Esophagus muscularis mucosa (tissue), 4 donors: Measurements from ENCODE around the gene PYROXD2. TPM values are rescaled to one million over a fixed set of nuclear protein-coding genes. Genes with fewer than 3 reads are reported as not detected.
A peak's percentile ranks its signal among the peaks of the same experiment; 100 is the strongest.

Experiments used
- DNase-seq: peaks from one replicate; pipeline ENCODE4 v3.0.0-alpha.2; 2017; ENCODE audit errors: extremely low spot score
- H3K27ac ChIP-seq, 4 donors: fragments of 200-600 bp; sonication (generic); replicated peaks in 1 of 4; 1 replicate in 3 of 4; 2 replicates in 1 of 4; pipeline ENCODE4 v1.5.1; 2016 to 2019; ENCODE audit warnings: mild to moderate bottlenecking in 1 of 4
- H3K27me3 ChIP-seq, 4 donors: fragments of 200-600 bp; sonication (generic); one replicate each; pipeline versions ENCODE4 v1.5.1 to v1.6.0; 2016 to 2019
- H3K36me3 ChIP-seq, 4 donors: fragments of 200-600 bp; sonication (generic); one replicate each; pipeline ENCODE4 v1.5.1; 2016 to 2019
- H3K4me1 ChIP-seq, 4 donors: fragments of 200-600 bp; sonication (generic); one replicate each; pipeline ENCODE4 v1.5.1; 2016 to 2019
- H3K4me3 ChIP-seq, 4 donors: fragments of 200-600 bp; sonication (generic); 1 replicate in 2 of 4; 2 replicates in 2 of 4; pipeline ENCODE4 v1.5.1; 2016 to 2019; ENCODE audit warnings: mild to moderate bottlenecking in 4 of 4, moderate library complexity in 1 of 4
- H3K9me3 ChIP-seq, 4 donors: fragments of 200-600 bp; sonication (generic); 1 replicate in 3 of 4; 2 replicates in 1 of 4; pipeline ENCODE4 v1.5.1; 2016 to 2019
- CTCF ChIP-seq, 3 experiments: fragments of 200-600 bp in 2 of 3; fragments of 450-650 bp in 1 of 3; sonication (generic) in 2 of 3; IDR thresholded peaks; one replicate each; pipeline ENCODE4 v1.5.1; 2017 to 2019; ENCODE audit warnings: antibody characterized with exemption in 3 of 3, mild to moderate bottlenecking in 2 of 3, moderate library complexity in 1 of 3
- EP300 ChIP-seq: sonication (generic); formaldehyde crosslinking; IDR thresholded peaks from one replicate; pipeline ENCODE4 v1.6.1; 2017; ENCODE audit warnings: antibody characterized with exemption
- POLR2A ChIP-seq: fragments of 450-650 bp; IDR thresholded peaks from one replicate; pipeline ENCODE4 v1.6.1; 2017; ENCODE audit warnings: antibody characterized with exemption, moderate library complexity, mild to moderate bottlenecking, low read depth
- POLR2AphosphoS5 ChIP-seq, 2 donors: sonication (generic); formaldehyde crosslinking; IDR thresholded peaks; one replicate each; pipeline ENCODE4 v1.6.1; 2017; ENCODE audit warnings: antibody characterized with exemption in 2 of 2
- WGBS: methylation state at CpG from one replicate; pipeline ENCODE4 v1.1.5; 2018; 5-methylcytosine and 5-hydroxymethylcytosine counted together
- intact Hi-C: fragments of 100-400 bp; cut with DNase I; formaldehyde crosslinking; loops from one replicate; pipeline ENCODE4 v1.15.1; 2023
- small RNA-seq, 3 donors: library from RNA; depleted of rRNA; stranded (forward); fragments of <200 nt; gene quantifications; one replicate each; pipeline ENCODE3, GENCODE V24; 2016
- total RNA-seq, 4 donors: library from RNA; depleted of rRNA; stranded (reverse); fragments of >200 nt; gene quantifications; one replicate each; pipeline versions ENCODE4 v1.1.0 to v1.2.1, GENCODE V29; 2016

The PYROXD2 gene
- total RNA-seq, 4 donors from 2014 or later: 5.8 to 10.2 (median 6.6) TPM

DNA sequence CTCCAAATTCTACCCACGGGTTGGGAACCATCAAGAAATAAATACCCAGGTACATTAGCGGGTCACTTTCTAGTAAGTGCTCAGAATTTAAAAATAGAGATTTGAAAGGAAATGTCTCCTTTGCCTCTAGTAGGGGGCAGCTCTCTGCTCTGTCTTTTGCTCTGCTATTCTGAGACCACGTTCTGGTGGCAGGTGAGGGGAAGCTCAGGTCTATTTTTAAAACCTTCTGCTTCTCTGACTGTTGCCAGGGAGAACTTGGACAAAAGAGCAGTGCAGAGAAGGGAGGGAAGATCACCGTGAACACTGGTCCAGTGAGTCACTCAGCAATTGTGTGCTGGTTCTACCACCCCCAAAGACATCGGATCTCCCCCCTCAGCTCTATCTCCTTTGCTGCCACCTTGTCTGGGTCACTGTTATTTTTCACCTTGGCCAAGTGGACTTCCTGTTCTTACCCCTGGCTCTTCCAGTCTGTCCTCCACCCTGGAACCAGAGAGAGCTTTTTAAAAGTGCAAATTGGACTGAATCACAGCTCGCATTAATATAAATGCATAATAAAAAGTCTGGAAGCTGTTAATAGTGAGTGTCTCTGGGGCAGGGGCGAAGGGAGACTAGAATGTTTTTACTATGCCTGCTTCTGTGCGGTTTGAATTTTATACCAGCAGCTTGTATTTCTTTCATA is 74.6 kb downstream of the PYROXD2 start:
- Histone ChIP-seq H3K27me3 (no peaks in the 10 kb centered on the region), H3K9me3 (no peaks in the 10 kb centered on the region), H3K4me1 (peaks cover 8 to 28% (median 16%) of the 10 kb centered on the region in 4 donors), H3K27ac (no peak overlapping the region), H3K4me3 (no peak overlapping the region), H3K36me3 (no peaks in the 10 kb centered on the region)
- DNase-seq: no peak
- WGBS: 45% methylated on average over 8 of the region's 8 CpGs
- TF ChIP-seq POLR2AphosphoS5 (IDR thresholded peaks at IDR 0.05) (no peak), POLR2A (no peak), EP300 (no peak), CTCF (IDR thresholded peaks at IDR 0.05) (no peak)
- intact Hi-C loops: no loop called here

DNA sequence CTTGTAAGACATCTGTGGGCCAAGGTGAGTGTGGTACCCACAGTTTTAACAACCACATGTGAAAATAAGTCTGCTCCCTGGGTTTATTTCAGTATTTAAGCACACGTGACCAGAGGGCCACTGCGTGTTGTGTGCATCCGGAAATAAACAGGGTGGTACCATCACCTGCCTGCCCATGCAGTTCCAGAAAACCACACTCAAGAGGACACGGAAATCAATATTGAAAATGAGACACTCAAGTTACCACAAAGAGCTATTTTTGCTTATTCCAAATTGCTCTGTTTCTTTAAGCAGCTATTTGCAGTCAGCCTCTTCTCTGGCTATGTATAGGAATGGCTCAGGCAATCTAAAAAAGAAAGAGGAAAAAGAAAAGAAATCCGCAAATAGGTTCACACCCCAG is 75.2 kb downstream of the PYROXD2 start:
- Histone ChIP-seq H3K9me3 (no peaks in the 10 kb centered on the region), H3K36me3 (no peaks in the 10 kb centered on the region), H3K27ac (no peak overlapping the region), H3K27me3 (no peaks in the 10 kb centered on the region), H3K4me3 (no peak overlapping the region), H3K4me1 (peaks cover 2 to 22% (median 13%) of the 10 kb centered on the region in 4 donors)
- WGBS: 88% methylated on average over 5 of the region's 5 CpGs
- DNase-seq: no peak
- TF ChIP-seq POLR2AphosphoS5 (IDR thresholded peaks at IDR 0.05) (no peak), CTCF (IDR thresholded peaks at IDR 0.05) (no peak), EP300 (no peak)
- intact Hi-C loops: no loop called here

- Histone ChIP-seq H3K36me3 (no peaks in the 10 kb centered on the region), H3K9me3 (no peaks in the 10 kb centered on the region), H3K4me1 (peaks cover 0 to 13% (median 8%) of the 10 kb centered on the region in 4 donors), H3K27me3 (no peaks in the 10 kb centered on the region), H3K27ac (no peak overlapping the region), H3K4me3 (no peak overlapping the region)
- no peak for DNase-seq
- intact Hi-C loops: no loop called here
- TF ChIP-seq CTCF (IDR thresholded peaks at IDR 0.05) (no peak), POLR2AphosphoS5 (IDR thresholded peaks at IDR 0.05) (no peak), POLR2A (no peak), EP300 (no peak)
- 75% methylated on average over 4 of the region's 5 CpGs for WGBS
Observed at GRCh38 chr10:98338896-98339295, 76.1 kb downstream of the PYROXD2 start.

GRCh38 chr10:98338318-98338717 is 76.7 kb downstream of the PYROXD2 start:
- Histone ChIP-seq H3K9me3 (no peaks in the 10 kb centered on the region), H3K36me3 (no peaks in the 10 kb centered on the region), H3K4me3 (no peak overlapping the region), H3K4me1 (peaks cover 0 to 11% (median 7%) of the 10 kb centered on the region in 4 donors), H3K27me3 (no peaks in the 10 kb centered on the region), H3K27ac (peak overlapping the region in 1 of 4 donors; percentile 1)
- DNase-seq: no peak
- intact Hi-C loops: no loop called here
- WGBS: 79% methylated on average over 6 of the region's 6 CpGs
- no peak for TF ChIP-seq EP300
- no peak for TF ChIP-seq POLR2AphosphoS5 (IDR thresholded peaks at IDR 0.05)
- no peak for TF ChIP-seq CTCF (IDR thresholded peaks at IDR 0.05)
- no peak for TF ChIP-seq POLR2A

GRCh38 chr10:98337484-98337883 is 77.5 kb downstream of the PYROXD2 start:
- DNase-seq: no peak
- WGBS: 91% methylated on average over 8 of the region's 8 CpGs
- H3K36me3 ChIP-seq: no peaks in the 10 kb centered on the region
- no peak overlapping the region for H3K4me3 ChIP-seq
- intact Hi-C loops: no loop called here
- H3K4me1 ChIP-seq: peaks cover 0 to 11% (median 7%) of the 10 kb centered on the region in 4 donors
- H3K27ac ChIP-seq: no peak overlapping the region
- no peaks in the 10 kb centered on the region for H3K27me3 ChIP-seq
- no peaks in the 10 kb centered on the region for H3K9me3 ChIP-seq
- TF ChIP-seq POLR2AphosphoS5 (IDR thresholded peaks at IDR 0.05): no peak

Small RNA genes lying within 50 kb of the gene (small RNA-seq; reads per million reads assigned to genes)
- gene MIR4685: 0 reads per million in 3 donors

Other genes starting within 250 kb of the PYROXD2 start
- gene LOXL4, start 147.0 kb downstream of the PYROXD2 start, total RNA-seq: 10 to 100 TPM in 2 of 4 donors, 1 to 10 TPM in 2; 9.4 to 19.4 (median 12.6) TPM
- gene HPS1, start 31.8 kb upstream of the PYROXD2 start, total RNA-seq: 10 to 100 TPM; 49.7 to 76.1 (median 63.7) TPM